HG03064 (cell line): ENCODE data around the gene SLX1B.
A peak's percentile ranks its signal among the peaks of the same experiment; 100 is the strongest.
"Not testable (repeated sequence)": the region's sequence is repeated elsewhere in the genome, so short reads cannot be mapped to it uniquely, and the experiment has no call there.

ENCODE experiments used
- ATAC-seq: cut with Tn5 transposase; IDR thresholded peaks from one replicate; pipeline ENCODE4 v1.9.1; 2021; ENCODE audit warnings: low read depth; ENCODE audit not compliant: unreplicated experiment

SLX1B gene

DNA sequence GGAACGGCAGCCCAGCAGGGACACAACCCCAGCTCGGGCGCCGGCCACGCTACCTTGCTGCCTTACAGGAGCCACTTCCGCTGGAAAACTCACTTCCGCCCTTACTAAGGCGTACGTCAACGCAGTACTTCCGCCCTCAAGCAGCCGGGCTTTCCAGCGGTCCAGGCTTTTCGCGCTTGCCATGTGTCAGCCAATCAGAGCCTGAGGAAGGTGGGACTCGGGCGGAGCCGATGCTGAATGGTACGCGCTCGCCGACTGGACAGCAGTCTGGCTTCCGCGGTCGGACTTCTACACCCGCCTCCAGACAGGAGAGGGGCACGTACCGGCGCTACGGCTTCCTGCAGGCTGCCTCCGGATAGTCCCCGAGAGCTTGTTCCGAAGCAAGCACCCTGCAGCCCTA is at the start of gene SLX1B, which contains the start of gene BOLA2:
Gene SLX1B, plus strand, starts transcription at position 265 of the 400 bp plus-strand sequence.
Gene BOLA2, minus strand, starts transcription at position 83 of the 400 bp plus-strand sequence. CDS start 98 bp downstream, outside the sequence.
- ATAC-seq, result peak; percentile 80

DNA sequence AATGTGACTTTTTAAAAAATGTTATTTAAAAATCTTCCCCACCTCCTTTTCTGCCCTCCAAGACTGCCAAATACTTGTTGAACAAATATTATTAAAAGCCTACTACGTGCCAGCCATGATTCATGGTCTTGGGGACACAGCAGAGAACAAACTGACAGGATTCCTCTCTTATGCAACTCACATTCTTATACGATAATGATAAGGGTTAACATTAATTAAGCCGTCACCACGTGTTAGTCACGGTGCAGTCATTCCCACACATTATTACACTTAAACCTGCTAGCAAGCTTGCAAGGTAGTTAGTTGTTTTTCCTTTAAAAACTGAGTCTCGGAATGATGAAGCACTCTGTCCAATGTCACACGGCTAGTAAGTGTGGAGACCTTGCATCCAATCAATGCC is 49.1 kb upstream of the SLX1B start:
- ATAC-seq, result not testable (repeated sequence)

GRCh38 chr16:29423587-29423986 is 30.7 kb upstream of the SLX1B start:
- not testable (repeated sequence) for ATAC-seq

- ATAC-seq, result not testable (repeated sequence)
Measured at GRCh38 chr16:29425390-29425789, 28.9 kb upstream of the SLX1B start.

GRCh38 chr16:29453754-29454153 is 579 bp upstream of the SLX1B start:
- ATAC-seq, result not testable (repeated sequence)

GRCh38 chr16:29454828-29455227 is 495 bp downstream of the SLX1B start:
- peak; percentile 50 for ATAC-seq

GRCh38 chr16:29457660-29458059 is 3.3 kb downstream of the SLX1B start:
- not testable (repeated sequence) for ATAC-seq

- ATAC-seq, result not testable (repeated sequence)
Measured at GRCh38 chr16:29459706-29460646, 5.6 kb downstream of the SLX1B start, which contains the start of gene SULT1A4. Gene SULT1A4, plus strand, starts transcription at chr16:29459913. Its CDS starts 1,473 bp downstream, at chr16:29461386.

DNA sequence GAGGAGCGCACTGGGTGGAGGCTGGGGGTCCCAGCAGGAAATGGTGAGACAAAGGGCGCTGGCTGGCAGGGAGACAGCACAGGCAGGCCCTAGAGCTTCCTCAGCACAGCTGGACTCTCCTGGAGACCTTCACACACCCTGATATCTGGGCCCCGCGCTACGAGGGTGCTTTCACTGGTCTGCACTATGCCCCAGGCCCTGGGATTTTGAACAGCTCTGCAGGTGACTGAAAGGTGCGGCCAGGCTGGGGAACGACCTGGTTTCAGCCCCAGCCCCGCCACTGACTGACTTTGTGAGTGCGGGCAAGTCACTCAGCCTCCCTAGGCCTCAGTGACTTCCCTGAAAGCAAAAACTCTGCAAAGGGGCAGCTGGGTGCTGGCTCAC is 6.3 kb downstream of the SLX1B start:
- ATAC-seq, result not testable (repeated sequence)

GRCh38 chr16:29465985-29466824 is 11.9 kb downstream of the SLX1B start:
- ATAC-seq, result not testable (repeated sequence)

DNA sequence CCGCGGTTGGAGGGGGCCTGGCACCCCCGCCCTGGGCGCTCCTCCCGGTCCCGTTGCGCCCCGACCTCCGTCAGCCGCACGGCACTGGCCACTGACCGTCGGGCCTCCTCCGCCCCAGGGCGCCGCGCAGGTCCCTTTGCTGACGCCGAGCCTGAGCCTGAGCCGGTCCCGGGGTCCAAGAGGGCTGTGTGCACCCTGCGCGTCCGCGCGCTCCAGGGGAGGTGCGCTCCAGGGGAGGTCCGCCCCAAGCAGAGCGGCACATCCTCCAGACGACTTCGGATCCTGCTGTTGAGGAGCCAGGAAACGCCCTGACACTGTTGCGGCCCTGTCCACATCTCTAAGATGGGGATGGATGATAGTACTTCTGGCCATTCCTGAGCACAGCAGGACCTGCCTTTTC is 12.6 kb downstream of the SLX1B start:
- not testable (repeated sequence) for ATAC-seq

DNA sequence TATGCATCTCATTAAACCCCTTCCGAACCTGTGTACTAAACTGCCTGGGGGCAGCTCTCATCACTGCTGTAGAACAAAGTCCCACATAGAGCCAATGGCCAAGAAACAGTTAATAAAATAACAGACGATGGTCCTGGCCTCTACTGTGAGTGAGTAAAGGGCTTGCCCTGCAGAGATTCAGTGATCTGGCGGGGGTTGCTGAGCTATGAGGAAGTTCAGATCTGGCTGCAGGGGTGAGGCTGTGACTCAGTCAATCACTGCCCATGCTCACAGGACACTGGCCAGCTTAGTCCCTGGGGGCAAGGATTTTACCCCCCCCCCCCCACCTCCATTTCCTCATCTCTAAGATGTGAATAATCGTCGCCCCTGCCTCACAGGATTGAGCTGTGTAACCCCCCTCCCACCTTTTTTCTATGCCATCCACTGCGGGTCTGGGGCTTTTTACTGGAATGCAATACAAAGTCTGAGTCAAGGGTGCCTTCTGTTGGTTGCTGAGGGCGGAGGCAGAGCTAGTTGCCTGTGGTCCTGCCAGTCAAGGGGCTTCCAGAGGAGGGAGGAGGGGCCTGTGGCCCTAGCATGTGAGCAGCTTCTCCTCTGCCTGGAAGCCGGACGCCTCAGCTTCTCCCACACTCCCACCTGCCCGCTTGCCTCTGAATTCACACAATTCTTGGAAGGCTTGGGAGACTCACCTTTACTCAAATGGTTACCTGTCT is 13.5 kb downstream of the SLX1B start:
- ATAC-seq, result not testable (repeated sequence)

DNA sequence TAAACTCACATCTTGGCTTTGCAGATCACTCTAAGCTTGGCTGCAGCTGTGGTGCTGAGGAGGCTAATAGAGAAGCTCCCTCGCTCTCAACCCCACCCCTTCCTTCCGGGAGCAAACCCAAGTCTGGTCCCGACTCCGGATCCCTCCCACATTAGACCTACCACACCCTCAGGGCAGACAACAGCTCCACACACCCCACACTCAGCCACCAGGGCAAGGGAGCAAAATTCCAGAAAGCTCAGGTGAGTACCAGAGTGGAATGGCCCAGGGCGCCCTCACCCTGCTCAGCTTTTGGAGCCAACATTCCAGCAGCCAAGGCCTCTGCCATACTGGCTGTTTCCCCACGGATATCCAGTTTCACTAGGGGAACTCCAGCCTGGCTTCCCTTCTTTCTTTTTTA is 15.3 kb downstream of the SLX1B start:
- not testable (repeated sequence) for ATAC-seq

DNA sequence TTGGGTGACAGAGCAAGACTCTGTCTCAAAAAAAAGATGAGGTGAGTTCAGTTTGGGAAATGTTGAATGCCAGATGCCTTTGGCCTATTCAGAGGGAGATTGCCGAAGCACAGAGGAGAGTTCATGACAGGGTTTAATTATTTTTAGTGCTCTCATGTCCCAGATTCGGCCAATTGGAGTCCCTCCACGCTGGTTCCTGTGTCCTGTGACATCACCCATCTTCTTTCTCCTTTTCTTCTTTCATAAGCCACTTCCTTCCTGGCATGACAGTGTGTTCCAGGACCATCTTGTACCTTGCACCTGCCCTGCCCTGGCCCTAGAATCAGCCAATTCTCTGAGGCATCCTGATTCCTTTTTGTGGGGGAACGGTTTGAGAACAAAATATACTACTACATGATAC is 17.7 kb downstream of the SLX1B start:
- not testable (repeated sequence) for ATAC-seq

DNA sequence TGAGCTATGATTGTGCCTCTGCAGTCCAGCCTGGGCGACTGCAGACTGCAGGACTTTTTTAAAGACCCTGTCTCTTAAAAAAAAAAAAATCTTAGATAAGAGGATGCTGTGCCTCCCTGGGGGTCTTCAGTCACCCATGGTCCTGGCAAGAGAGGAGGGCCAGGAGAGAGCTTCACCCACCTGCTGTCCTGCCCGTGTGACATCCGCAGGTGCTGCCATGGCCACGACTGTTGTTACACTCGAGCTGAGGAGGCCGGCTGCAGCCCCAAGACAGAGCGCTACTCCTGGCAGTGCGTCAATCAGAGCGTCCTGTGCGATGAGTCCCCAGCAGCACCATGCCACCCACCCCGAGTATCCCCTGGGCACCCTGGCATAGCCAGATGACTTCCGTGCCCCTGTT is 27.9 kb downstream of the SLX1B start:
- not testable (repeated sequence) for ATAC-seq

DNA sequence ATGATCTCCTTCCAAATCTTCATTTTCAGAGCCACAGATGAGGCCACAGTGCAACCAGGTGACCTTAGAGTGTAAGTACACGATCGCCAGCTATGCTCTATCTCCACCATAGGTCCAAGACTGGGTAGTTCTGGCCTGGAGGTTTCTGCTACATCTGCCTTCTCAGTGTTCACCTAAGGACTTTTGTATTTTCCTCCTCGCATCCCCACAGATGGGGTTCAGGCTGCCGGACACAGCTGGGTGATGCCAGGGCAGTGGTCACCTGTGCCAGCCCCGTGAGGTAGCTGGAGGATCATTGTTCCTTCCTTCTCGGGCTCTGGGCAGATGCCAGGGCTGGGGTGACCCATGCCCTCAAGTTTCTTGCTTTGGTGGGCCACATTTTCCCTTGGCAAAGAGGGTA is 52.0 kb downstream of the SLX1B start, which contains the start of gene NPIPB12:
Gene NPIPB12, minus strand, starts transcription at position 101 of the 400 bp plus-strand sequence.
- ATAC-seq, result not testable (repeated sequence)
